ENCODE results near the gene ARPP21.

The ARPP21 gene

GRCh38 chr3:35635407-35635806 lies 3.9 kb upstream of the ARPP21 start:
- Histone ChIP-seq H3K4me2 (no peak overlapping the region), H3K27me3 (ENCODE audit: insufficient read depth, low read depth) (no peaks in the 10 kb centered on the region), H3K27ac (no peak overlapping the region), H3K79me2 (ENCODE audit: insufficient read depth, low read depth) (no peaks in the 10 kb centered on the region), H2AFZ (ENCODE audit: low read depth) (no peak overlapping the region), H3K36me3 (ENCODE audit: insufficient read depth) (no peaks in the 10 kb centered on the region), H3K4me3 (IDR thresholded peaks at IDR 0.05; ENCODE audit: insufficient read depth, low read depth, low read length) (no peak overlapping the region), H3K9ac (no peak overlapping the region), H3K4me1 (ENCODE audit: low read depth, poor library complexity, severe bottlenecking) (no peaks in the 10 kb centered on the region), H4K20me1 (ENCODE audit: insufficient read depth) (no peaks in the 10 kb centered on the region)
- no peak for TF ChIP-seq CTCF (conservative IDR thresholded peaks at IDR 0.05; ENCODE audit: low read depth, low read length)

GRCh38 chr3:35635926-35636683 lies 3.2 kb upstream of the ARPP21 start:
- no peaks in the 10 kb centered on the region for H3K4me1 ChIP-seq (ENCODE audit: low read depth, poor library complexity, severe bottlenecking)
- H3K27ac ChIP-seq, result no peak overlapping the region
- H4K20me1 ChIP-seq (ENCODE audit: insufficient read depth), result no peaks in the 10 kb centered on the region
- no peaks in the 10 kb centered on the region for H3K36me3 ChIP-seq (ENCODE audit: insufficient read depth)
- no peak overlapping the region for H3K4me2 ChIP-seq
- H3K79me2 ChIP-seq (ENCODE audit: insufficient read depth, low read depth), result no peaks in the 10 kb centered on the region
- no peaks in the 10 kb centered on the region for H3K27me3 ChIP-seq (ENCODE audit: insufficient read depth, low read depth)
- no peak for TF ChIP-seq CTCF (conservative IDR thresholded peaks at IDR 0.05; ENCODE audit: low read depth, low read length)
- no peak overlapping the region for H2AFZ ChIP-seq (ENCODE audit: low read depth)
- no peak overlapping the region for H3K4me3 ChIP-seq (IDR thresholded peaks at IDR 0.05; ENCODE audit: insufficient read depth, low read depth, low read length)
- no peak overlapping the region for H3K9ac ChIP-seq

- no peaks in the 10 kb centered on the region for H3K36me3 ChIP-seq (ENCODE audit: insufficient read depth)
- H2AFZ ChIP-seq (ENCODE audit: low read depth), result no peak overlapping the region
- H3K4me1 ChIP-seq (ENCODE audit: low read depth, poor library complexity, severe bottlenecking), result peaks cover 3% of the 10 kb centered on the region
- no peaks in the 10 kb centered on the region for H4K20me1 ChIP-seq (ENCODE audit: insufficient read depth)
- H3K4me2 ChIP-seq, result no peak overlapping the region
- no peak overlapping the region for H3K9ac ChIP-seq
- TF ChIP-seq CTCF (conservative IDR thresholded peaks at IDR 0.05; ENCODE audit: low read depth, low read length), result no peak
- no peak overlapping the region for H3K27ac ChIP-seq
- H3K4me3 ChIP-seq (IDR thresholded peaks at IDR 0.05; ENCODE audit: insufficient read depth, low read depth, low read length), result no peak overlapping the region
- no peaks in the 10 kb centered on the region for H3K27me3 ChIP-seq (ENCODE audit: insufficient read depth, low read depth)
- no peaks in the 10 kb centered on the region for H3K79me2 ChIP-seq (ENCODE audit: insufficient read depth, low read depth)
Measured at GRCh38 chr3:35638251-35638979, 910 bp upstream of the ARPP21 start.

GRCh38 chr3:35638980-35639253 lies 408 bp upstream of the ARPP21 start:
- H3K36me3 ChIP-seq (ENCODE audit: insufficient read depth), result no peaks in the 10 kb centered on the region
- H3K27me3 ChIP-seq (ENCODE audit: insufficient read depth, low read depth), result no peaks in the 10 kb centered on the region
- H3K4me3 ChIP-seq (IDR thresholded peaks at IDR 0.05; ENCODE audit: insufficient read depth, low read depth, low read length), result no peak overlapping the region
- H3K79me2 ChIP-seq (ENCODE audit: insufficient read depth, low read depth), result no peaks in the 10 kb centered on the region
- no peak overlapping the region for H3K9ac ChIP-seq
- H2AFZ ChIP-seq (ENCODE audit: low read depth), result no peak overlapping the region
- no peaks in the 10 kb centered on the region for H4K20me1 ChIP-seq (ENCODE audit: insufficient read depth)
- no peak for TF ChIP-seq CTCF (conservative IDR thresholded peaks at IDR 0.05; ENCODE audit: low read depth, low read length)
- no peak overlapping the region for H3K27ac ChIP-seq
- peaks cover 3% of the 10 kb centered on the region for H3K4me1 ChIP-seq (ENCODE audit: low read depth, poor library complexity, severe bottlenecking)
- H3K4me2 ChIP-seq, result no peak overlapping the region

Measured in KMS-11 (cell line).